Activated CD4-positive, CD25-positive, alpha-beta regulatory T cell treated with anti-CD3 and anti-CD28 coated beads, Interleukin-2, amount 50 U/mL, for 24 hours (primary cell): ENCODE data around the gene FGGY.

ENCODE experiments used
- ATAC-seq, 2 donors: fragments of 150-1000 bp; cut with Tn5 transposase; one replicate each; pipeline ENCODE4 v1.10.0; 2021; ENCODE audit warnings: mild to moderate bottlenecking in 1 of 2, moderate library complexity in 1 of 2

FGGY gene

DNA sequence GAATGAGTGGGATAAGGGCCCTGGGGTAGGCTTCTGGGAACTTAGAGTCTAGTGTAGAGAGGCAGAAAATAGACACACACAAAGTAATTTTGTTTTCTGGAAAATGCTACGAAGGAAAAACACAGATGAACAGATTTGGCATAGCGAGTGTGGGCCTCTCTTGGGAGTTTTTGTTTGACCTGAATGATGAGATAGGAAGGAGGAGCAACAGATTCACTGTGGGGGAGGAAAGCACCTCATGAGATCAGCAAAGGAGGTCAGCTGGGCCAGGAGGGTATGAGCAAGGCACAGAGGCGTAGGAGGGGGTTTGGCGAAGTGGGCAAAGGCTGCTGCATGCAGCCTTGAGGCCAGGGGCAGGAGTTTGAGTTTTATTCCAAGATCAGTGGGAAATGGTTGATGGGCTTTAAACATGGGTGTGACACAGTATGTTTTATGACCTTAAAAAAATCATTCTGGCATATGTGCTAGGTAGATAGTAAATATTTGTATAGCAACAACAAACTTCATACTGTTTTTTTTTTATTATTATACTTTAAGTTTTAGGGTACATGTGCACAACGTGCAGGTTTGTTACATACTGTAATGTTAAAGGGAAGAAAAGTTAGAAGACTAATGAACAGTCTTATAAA is 57.9 kb downstream of the FGGY start:
- peak in 1 of 2 donors; percentile 38 for ATAC-seq

DNA sequence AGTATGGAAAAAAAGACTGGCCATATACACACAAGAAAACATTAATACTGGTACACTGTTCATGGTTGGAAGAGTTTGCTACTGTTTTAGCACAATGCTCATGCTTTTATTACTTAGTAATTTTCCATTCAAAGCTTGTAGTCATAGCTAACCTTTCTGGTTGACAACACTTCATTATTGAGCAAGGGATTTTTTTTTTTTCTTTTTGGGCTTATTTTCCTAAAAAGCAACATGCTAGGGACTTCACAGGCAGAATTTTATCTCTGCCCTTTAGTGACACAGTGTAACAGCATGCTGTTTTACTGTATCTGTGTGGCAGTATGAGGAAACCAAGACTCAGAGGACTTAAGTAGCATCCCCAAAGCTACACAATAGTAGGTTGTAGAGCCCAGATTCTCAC is 58.5 kb downstream of the FGGY start:
- peak; percentile 43 to 48 for ATAC-seq

DNA sequence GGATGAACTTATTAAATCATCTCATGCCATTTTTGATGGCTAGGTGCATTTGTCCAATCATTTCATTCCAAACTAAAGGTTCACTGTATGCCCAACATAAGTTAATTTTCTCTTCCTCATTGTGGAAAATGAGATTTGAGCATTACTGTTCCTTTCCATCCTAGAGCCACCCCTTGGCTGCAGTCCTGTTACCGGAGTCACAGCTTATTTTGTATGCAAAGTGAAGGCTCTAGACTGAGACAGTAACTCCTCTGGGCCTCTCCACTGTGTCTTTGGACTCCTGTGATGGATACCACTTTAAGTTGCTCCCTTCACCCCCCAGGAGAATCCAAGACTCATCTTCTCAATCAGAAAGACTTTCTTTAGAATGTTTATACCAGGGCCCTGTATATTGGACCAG is 59.7 kb downstream of the FGGY start:
- no peak for ATAC-seq

DNA sequence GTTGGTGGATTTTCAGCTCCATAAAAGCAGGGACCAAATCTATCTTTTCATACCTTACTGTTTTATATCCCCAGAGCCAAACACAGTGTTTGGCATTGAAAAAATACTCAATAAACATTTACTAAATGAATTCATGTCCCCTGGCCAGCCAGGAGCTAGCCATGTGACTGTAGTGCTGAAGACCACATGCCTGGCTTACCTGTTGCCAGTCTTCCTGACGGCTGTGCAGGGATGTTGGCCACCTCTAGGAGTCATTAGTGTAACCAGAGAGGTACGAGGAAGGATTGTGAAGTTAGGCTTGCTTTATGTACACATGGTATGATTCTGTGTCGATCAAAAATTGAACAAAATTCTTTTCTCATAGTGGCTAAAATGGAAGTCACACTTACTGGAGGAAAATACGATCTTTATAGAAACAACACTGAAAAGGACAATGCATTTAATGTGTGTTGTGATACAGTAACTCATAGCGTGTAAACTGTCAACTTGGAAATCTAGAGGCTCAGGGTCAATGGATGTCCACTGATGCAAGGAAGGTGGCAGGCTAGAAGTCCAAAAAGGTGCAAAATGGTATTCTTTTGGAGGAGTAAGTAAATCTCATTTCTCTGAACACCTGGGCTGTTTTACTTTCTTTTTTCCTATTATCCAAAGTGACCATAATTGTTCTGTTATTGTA is 60.9 kb downstream of the FGGY start:
- no peak for ATAC-seq

DNA sequence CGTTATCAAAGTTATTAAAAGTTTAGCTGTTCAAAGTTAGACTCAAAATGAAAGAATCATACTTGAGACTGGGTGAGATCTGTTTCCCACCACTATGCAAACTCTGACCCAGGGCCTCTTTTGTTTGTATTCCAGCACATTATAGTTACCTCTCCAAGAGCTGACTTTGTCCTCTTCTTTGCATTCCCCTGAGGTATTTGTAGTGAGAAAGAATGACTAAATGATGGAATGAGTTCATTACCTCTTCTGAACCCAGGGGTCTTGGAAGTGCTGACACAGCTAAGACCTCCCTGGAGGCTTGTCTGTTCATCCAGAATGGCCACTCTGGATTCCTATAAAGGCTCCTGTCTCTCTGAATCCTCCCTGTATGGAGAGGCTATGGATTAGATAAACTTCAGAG is 62.4 kb downstream of the FGGY start:
- ATAC-seq = no peak

DNA sequence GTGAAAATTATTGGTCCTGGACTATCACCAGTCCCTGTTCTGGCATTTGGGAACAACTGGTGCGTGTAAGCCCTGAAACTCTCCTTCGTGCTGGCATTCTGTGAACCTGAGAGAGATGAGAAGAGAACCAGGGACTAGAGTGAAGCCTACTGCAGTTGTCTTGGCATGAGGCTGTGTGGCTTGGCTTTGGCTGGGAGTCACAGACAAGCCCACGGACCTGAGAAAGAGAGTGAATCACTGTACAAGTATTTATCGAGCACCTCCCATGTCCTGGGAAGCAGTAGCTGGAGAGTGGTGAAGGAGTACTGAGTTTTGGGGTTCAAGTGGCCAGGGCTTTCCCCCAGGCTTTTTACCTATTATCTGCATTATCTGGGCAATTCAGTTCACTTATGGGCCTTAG is 63.3 kb downstream of the FGGY start:
- ATAC-seq = no peak

DNA sequence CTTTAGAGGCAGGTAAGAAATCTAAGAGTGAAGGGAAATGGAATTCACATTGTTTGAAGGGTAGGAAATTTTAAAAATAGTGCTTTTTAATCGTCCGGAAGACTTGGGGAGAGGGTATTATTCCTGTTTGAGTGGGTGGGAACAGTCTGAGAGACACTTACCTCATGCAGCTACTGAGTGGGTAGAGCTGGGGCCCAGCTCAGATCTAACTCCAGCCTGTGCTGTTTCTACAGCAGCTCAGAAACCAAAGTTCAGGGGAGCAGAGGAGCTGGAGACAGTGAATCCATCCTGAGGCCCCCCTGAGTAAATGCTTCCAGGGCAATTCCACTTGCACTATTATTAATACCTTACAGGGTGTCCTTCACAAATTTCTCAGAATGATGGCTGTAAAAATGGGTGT is 63.8 kb downstream of the FGGY start:
- no peak for ATAC-seq

DNA sequence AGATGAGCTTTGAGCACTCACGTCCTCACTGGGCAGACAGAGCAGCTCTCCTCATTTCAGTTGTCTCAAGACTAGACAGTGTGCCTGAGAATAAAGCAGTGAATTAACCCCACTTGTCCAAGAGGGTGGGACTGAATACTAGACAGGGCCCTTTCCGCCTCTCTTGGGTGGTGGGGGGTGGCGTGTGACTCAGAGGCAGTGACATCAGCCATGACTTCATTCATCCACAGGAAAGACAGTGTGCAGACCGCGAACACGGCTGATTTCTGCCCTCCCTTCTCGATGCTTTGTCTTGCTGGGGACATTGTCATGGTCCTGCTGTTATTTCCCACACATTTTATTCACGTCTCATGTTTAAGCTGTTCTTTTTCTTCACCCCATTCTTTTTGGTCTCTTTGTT is 64.9 kb downstream of the FGGY start:
- no peak for ATAC-seq

DNA sequence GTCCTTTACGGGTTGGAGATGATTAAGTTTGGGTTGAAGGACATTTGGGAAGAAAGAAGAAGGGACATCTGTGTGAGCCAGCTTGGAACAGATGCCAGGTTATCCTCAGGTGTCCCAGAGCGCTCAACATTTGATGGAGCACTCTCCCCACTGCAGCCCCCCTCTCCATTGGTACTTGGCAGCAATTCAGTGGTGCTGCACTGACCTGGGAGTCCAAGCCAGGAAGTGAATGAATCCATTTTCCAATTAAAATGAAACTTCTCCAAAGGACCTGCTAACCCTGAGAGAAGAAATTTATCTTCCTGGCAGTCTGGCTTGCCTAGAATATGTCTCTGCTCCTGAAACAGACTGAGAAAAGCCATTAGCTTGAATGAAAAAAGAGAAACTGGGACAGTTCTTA is 67.1 kb downstream of the FGGY start:
- ATAC-seq = no peak

DNA sequence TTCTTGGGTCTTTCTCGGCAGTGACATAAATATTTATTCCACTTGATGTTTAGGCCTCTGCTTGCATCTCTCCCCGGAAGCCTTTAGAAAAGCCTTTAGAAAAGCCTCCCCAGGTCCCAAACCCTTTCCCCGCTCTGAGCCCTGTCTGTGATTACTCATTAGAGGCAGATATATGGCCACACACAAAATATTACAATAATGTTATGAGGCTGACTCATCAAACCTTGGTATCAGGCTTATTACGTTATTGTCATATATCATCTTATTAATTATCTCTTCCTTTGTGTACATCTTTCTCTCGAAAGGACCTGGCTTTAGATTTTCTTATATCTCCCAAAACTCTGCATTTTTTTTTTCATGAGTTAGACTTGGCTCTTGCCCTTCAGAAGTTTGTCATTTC is 69.5 kb downstream of the FGGY start:
- ATAC-seq = no peak

DNA sequence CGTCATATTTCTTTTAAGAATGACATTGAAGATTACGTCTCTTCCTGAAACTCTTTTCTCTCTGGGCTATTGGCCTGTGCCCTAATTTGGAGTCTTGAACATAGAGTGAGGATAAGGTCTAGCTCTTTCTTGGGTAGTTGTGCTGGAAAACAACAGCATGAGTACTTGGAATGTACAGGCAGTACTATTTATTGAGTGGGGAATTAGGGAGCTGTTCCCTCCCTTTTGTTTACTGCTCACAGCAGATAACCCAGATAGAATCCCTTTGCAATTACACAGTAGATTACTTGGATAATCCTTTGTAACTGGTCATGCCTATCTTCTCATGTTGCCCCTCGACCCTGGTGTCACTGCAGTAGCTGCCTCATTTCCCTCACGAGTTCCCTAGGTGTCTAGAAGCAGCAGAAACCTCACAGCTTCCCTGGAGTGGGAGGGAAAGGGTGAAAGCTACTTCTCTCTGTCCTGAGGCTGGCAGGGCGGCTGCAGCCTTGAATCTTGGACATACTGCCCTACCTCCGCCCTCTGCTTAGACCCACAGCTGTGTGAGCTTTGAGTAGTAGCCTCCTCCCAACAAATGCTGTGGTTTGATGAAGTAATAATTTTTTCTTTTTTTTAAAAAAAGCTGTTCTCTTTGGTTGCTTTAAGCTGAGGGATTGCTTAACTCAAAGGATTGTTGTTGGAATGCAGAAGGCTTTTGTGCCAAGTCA is 70.6 kb downstream of the FGGY start:
- no peak for ATAC-seq

DNA sequence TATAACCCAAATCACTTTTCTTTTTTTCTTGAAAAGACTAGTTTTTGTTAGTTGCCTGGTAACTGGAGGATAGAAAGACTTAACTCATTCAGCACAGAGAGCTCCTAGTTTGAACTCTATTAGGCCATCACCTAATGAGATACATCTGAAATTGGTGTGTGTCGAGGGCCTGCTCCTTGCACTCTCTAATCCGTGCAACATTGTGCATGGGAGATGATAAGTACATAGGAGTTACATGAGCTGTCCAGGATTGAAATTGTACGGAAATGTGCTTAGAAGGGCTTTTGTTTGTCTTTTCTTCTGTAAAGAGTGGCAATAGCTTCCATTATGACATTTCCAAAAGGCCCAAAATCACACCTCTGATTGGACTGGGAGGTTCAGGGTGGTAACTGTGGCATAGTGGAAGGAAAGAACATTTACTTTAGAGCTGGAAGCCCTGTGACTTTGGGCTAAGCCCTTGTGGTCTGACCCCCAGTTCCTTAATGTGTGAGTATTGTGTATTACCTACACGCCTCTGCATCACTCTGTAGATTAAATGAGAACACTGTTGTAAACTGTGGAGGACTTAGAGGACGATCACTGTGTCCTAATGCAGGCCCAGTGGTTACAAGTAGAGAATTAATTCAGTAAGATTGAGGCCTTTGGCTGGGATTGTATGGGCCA is 71.2 kb downstream of the FGGY start:
- no peak for ATAC-seq

DNA sequence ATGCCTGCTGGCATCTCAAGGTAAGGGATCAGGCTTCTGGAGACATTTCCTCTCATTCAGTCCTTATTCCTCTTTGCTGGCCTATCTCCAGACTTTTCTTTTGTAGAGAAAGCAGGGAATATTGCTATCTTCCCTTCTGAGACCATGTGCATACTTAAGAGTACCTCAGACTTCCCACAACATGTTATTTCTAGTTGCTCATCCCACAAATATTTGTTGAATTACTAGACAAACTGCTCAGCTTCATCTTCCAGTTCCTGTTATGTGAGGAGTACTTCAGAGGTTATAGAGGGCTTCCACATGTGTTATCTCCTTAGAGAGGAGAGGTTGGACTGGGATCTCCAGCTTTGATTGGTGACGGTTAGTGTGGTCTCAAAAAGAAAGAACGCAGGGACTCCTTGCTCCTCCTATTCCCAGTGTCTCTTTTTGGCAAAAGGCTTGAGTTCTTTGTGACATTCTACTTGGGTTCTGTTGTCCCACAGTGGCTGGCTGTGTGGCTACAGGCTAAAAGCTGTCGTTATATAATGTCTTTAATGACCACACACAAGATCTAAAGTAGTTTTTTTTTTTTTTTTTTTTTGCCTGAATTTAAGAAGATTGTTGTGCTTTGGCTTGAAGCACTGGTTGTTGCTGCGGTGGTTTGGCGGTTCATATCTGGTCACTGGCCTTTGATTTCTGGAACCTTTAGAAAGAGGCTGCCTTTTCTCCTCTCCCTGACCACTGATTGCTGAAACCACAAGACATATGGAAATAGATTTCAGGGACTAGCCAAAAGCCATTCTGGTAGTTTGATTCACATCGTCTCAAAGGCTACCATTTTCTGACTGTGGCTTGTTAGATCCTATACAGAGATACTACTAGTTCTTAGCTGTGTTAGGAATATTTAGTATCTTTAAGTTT is 78.7 kb downstream of the FGGY start:
- no peak for ATAC-seq

DNA sequence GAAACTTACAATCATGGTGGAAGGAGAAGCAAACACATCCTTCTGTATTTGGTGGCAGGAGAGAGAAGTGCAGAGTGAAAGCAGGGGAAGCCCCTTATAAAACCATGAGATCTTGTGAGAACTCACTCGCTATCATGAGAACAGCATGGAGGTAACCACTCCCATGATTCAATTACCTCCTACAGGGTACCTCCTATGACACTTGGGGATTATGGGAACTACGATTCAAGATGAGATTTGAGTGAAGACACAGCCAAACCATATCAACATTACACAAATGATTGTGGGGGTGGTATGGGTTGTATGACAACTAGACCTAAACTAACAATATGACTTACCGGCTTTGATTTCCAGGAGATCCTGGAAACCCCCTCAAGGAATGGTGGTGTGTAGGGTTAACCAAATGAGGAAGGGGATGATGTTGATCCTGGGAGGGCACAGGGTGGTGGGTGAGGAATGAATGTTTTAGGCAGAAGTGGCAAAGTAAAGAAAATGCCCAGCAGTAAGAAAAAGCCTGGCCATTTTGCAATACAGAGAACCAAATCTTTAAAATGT is 80.5 kb downstream of the FGGY start:
- no peak for ATAC-seq

DNA sequence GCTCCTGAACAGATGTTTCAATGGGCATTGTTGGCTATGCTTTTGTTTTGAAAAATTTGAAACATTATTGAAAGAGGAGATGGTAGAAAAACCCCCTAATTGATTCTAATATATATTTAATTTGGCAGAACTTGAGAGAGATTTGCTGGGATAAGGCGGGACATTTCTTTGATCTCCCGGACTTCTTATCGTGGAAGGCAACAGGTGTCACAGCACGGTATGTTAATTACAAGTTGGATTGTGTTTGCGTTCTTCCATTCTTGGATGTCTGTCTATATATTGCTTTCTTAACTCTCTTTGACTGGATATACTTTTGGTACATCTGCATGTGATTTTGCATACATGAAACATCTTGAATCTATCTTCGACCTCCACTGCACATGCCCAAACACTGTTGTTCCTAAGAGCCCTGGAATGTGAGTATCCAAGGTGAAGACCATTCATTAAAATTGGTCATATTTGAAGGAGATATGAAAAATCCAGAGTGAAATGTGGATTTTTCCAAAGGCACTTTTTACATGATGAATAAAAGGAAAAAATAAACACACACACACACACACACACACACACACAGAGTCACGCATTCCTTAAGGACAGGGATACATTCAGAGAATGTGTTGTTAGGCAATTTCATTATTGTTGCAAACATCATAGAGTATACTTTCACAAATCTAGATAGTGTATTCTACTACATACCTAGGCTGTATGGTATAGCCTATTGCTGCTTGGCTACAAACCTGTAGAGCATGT is 81.9 kb downstream of the FGGY start:
- no peak for ATAC-seq

DNA sequence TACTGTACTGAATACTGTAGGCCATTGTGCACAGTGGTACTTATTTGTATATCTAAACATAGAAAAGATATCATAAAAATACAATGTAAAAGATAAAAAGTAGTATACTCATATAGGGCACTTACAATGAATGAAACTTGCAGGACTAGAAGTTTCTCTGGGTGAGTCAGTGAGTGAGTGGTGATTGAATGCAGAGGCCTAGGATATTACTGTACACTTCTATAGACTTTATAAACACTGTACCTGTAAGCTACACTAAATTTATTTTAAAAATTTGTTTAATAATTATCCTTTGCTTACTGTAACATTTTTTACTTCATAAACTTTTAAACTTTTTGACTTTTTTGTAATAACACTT is 82.5 kb downstream of the FGGY start:
- peak in 1 of 2 donors; percentile 27 for ATAC-seq

DNA sequence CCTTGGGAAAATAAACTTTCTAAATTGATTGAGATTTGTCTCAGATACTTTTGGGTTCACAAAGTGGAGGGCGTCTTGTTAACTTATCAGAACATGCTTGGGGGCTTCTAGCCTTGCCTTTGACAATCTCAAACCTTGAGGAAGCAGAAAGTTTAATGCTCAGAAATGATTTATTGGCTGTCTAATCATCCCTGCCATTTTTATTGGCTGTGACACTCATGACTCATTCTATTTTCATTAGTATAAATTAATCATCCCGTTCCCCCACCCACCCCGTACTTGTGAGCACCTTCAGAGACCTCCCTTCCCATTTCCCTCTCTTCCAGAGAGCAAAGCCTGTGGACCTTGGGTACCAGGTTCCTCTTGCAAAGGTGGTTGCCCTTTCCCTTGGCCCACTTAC is 87.1 kb downstream of the FGGY start:
- ATAC-seq = no peak

DNA sequence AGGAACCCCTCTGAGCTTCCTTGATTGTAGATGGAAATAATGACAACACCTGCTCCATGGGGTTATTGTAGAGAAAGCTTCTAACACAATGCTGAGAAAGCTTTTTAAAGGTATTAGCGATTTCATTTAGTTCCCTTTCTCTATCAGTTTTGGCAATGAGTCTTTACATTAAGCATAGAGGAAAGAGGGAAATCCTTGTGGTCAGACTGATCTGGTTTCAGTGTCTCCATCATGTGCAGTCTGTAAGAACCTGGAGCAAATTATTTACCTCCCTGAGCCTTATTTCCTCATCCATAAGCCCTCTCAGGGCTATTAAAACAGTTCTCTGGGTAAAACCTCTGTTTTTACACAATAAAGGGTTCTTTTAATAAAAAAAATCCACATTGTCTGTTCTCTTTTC is 87.5 kb downstream of the FGGY start:
- no peak for ATAC-seq

DNA sequence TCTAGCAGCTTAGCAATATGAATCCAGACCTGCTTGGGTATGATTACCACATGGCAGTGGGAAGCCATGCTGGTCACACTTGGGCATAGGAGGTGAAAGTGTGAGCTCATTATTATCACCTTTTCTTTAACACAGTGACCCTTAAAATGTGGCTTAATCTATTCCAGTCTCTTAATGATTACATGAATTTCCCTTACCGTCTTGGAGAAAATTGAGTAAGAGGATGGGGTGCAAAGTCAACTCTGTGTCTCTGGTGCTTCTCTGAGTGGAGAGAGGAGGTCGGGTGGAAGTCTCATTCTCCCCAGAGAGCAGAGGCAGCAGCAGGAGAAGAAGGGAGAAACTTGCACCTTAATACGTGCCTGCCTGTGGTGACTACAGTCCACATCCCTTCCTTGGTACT is 91.3 kb downstream of the FGGY start:
- ATAC-seq = no peak

DNA sequence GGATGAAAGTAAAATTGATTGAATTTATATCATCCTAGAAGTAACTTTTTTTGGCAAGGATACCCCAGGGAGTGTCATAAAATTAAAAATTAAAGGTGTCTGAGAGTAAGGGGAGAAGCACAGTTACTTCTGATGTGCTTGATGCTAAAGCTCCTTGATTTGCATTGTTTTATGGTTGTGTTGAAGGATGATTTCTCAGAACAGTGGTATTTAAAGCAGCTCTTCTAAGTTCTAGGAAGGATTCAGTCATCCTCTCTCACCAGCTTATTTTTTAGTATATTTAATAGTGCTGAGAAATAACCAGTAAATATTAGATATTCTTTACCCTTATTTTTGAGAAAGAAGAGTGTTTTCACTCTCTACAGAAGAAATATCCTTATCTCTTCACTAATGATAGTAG is 93.0 kb downstream of the FGGY start:
- no peak for ATAC-seq

DNA sequence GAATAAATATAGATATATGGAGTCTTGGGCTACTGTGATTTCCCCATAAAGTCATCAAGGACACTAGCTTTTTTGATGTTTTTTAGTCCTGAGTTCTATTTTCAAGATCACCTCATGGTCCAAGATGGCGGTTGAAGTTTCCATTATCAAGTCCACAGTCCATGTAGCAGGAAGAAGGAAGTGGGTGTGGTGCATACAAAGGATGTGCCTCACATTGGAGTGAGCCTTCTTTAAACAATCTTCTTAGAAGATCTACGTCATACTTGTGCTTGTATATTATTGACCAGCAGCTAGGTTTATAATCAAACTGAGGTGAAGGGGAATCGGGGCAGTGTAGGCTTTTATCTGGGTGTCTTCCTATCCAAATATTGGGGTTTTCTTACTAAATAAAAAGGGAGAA is 93.4 kb downstream of the FGGY start:
- no peak for ATAC-seq
